ENCODE measurements around the gene ICAM3. TPM values are rescaled to one million over a fixed set of nuclear protein-coding genes. Genes with fewer than 3 reads are reported as not detected.

The ICAM3 gene
- total RNA-seq, 6 experiments from 2014 or later = 14.7 to 17.7 (median 16.8) TPM

DNA sequence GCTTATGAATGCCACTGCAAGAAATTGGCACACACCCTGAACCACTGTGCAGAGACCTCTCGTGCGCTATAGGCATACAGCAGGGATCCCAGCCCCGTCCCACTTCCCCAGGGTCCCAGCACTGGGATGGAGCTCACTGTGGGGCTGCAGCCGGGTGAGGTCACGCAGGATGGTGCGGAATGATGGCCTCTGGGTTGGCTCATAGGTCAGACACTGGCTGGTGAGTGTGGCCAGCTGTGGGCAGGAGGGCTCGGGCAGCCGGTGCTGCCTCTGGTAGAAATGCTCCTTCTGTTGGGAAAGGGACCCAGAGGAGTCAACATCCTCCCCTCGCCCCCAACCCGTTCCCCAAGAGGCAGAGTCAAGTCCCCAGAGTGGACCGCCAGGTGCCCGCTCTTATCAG lies 17.0 kb upstream of the ICAM3 start:
- Mint-ChIP-seq H3K27ac (no peak overlapping the region), H3K9me3 (no peaks in the 10 kb centered on the region), H3K4me3 (no peak overlapping the region), H3K36me3 (ENCODE audit: low read depth) (peaks cover 24% of the 10 kb centered on the region), H3K4me1 (ENCODE audit: low read depth) (no peaks in the 10 kb centered on the region), H3K27me3 (ENCODE audit: insufficient read depth) (peaks cover 4% of the 10 kb centered on the region; the same call in 1 of the 2 replicates)
- TF ChIP-seq, protein P1, sequence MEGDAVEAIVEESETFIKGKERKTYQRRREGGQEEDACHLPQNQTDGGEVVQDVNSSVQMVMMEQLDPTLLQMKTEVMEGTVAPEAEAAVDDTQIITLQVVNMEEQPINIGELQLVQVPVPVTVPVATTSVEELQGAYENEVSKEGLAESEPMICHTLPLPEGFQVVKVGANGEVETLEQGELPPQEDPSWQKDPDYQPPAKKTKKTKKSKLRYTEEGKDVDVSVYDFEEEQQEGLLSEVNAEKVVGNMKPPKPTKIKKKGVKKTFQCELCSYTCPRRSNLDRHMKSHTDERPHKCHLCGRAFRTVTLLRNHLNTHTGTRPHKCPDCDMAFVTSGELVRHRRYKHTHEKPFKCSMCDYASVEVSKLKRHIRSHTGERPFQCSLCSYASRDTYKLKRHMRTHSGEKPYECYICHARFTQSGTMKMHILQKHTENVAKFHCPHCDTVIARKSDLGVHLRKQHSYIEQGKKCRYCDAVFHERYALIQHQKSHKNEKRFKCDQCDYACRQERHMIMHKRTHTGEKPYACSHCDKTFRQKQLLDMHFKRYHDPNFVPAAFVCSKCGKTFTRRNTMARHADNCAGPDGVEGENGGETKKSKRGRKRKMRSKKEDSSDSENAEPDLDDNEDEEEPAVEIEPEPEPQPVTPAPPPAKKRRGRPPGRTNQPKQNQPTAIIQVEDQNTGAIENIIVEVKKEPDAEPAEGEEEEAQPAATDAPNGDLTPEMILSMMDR (IDR thresholded peaks at IDR 0.05) = no peak
- DNase-seq = no peak

- H3K4me3 Mint-ChIP-seq = no peak overlapping the region
- H3K4me1 Mint-ChIP-seq (ENCODE audit: low read depth) = no peaks in the 10 kb centered on the region
- no peak overlapping the region for H3K27ac Mint-ChIP-seq
- H3K36me3 Mint-ChIP-seq (ENCODE audit: low read depth) = peaks cover 18% of the 10 kb centered on the region
- TF ChIP-seq, protein P1 (IDR thresholded peaks at IDR 0.05) = no peak
- no peaks in the 10 kb centered on the region for H3K9me3 Mint-ChIP-seq
- no peak for DNase-seq
- no peaks in the 10 kb centered on the region for H3K27me3 Mint-ChIP-seq (ENCODE audit: insufficient read depth)
Measured at GRCh38 chr19:10353793-10354391, 14.5 kb upstream of the ICAM3 start.

GRCh38 chr19:10352764-10353671 lies 13.6 kb upstream of the ICAM3 start:
- Mint-ChIP-seq H3K36me3 (ENCODE audit: low read depth) (peaks cover 18% of the 10 kb centered on the region), H3K9me3 (no peaks in the 10 kb centered on the region), H3K4me3 (no peak overlapping the region), H3K27ac (no peak overlapping the region), H3K4me1 (ENCODE audit: low read depth) (no peaks in the 10 kb centered on the region), H3K27me3 (ENCODE audit: insufficient read depth) (no peaks in the 10 kb centered on the region)
- no peak for DNase-seq
- TF ChIP-seq, protein P1 (IDR thresholded peaks at IDR 0.05) = no peak

GRCh38 chr19:10346509-10346908 lies 7.1 kb upstream of the ICAM3 start:
- no peaks in the 10 kb centered on the region for H3K36me3 Mint-ChIP-seq (ENCODE audit: low read depth)
- DNase-seq = peak; percentile 10
- H3K27me3 Mint-ChIP-seq (ENCODE audit: insufficient read depth) = peaks cover 4% of the 10 kb centered on the region; the same call in 1 of the 2 replicates
- TF ChIP-seq, protein P1 (IDR thresholded peaks at IDR 0.05) = no peak
- H3K4me1 Mint-ChIP-seq (ENCODE audit: low read depth) = peaks cover 27% of the 10 kb centered on the region
- peak overlapping the region; percentile 36; the same call in 1 of the 2 replicates for H3K4me3 Mint-ChIP-seq
- peak overlapping the region; percentile 72 for H3K27ac Mint-ChIP-seq
- H3K9me3 Mint-ChIP-seq = no peaks in the 10 kb centered on the region

DNA sequence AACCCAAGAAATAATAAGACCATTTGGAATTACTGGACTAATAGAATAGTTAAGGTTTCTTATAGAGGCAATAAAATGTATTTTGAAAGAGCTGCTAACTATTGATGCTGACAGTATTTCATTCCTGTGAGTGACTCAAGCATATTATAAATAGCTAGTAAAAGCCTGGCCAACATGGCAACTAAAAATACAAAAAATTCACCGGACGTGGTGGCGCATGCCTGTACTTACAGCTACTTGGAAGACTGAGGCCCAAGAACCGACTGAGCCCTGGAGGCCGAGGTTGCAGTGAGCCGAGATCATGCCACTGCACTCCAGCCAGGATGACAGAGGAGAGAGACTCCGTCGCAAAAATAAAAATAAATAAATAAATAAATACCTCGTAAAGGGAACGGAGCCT lies 5.4 kb upstream of the ICAM3 start:
- peaks cover 27% of the 10 kb centered on the region for H3K4me1 Mint-ChIP-seq (ENCODE audit: low read depth)
- peaks cover 4% of the 10 kb centered on the region; the same call in 1 of the 2 replicates for H3K27me3 Mint-ChIP-seq (ENCODE audit: insufficient read depth)
- no peaks in the 10 kb centered on the region for H3K9me3 Mint-ChIP-seq
- TF ChIP-seq, protein P1 (IDR thresholded peaks at IDR 0.05) = no peak
- DNase-seq = peak; percentile 86
- no peak overlapping the region for H3K4me3 Mint-ChIP-seq
- no peaks in the 10 kb centered on the region for H3K36me3 Mint-ChIP-seq (ENCODE audit: low read depth)
- peak overlapping the region; percentile 90 for H3K27ac Mint-ChIP-seq

Measured in HFFc6 (cell line).